VCaP (cell line): ENCODE measurements around the gene TRAF4.

ENCODE experiments used
- H3K27ac ChIP-seq: fragments of 450-650 bp; 2 replicates; pipeline ENCODE4 v1.5.1; 2017
- CTCF ChIP-seq: fragments of 450-650 bp; conservative IDR thresholded peaks from 2 replicates; pipeline ENCODE4 v1.5.1; 2017; ENCODE audit warnings: mild to moderate bottlenecking, moderate library complexity

TRAF4 gene

GRCh38 chr17:28758411-28759121, 14.8 kb downstream of the TRAF4 start:
- TF ChIP-seq CTCF = no peak

GRCh38 chr17:28759256-28759865, 15.6 kb downstream of the TRAF4 start:
- TF ChIP-seq CTCF = no peak
- H3K27ac ChIP-seq = peak overlapping the region; percentile 67

More at GRCh38 chr17:28758411-28759121, 14.8 kb downstream of the TRAF4 start:
- peak overlapping the region; percentile 67 for H3K27ac ChIP-seq

- peak overlapping the region; percentile 67 for H3K27ac ChIP-seq
Measured at GRCh38 chr17:28760601-28761562, 17.1 kb downstream of the TRAF4 start.

GRCh38 chr17:28763137-28763799, 19.5 kb downstream of the TRAF4 start:
- peak overlapping the region; percentile 61 for H3K27ac ChIP-seq
- no peak for TF ChIP-seq CTCF

More at GRCh38 chr17:28760601-28761562, 17.1 kb downstream of the TRAF4 start:
- TF ChIP-seq CTCF = no peak

GRCh38 chr17:28763804-28764266, 20.0 kb downstream of the TRAF4 start:
- peak; percentile 98 for TF ChIP-seq CTCF
- H3K27ac ChIP-seq = peak overlapping the region; percentile 61

- no peak for TF ChIP-seq CTCF
- peak overlapping the region; percentile 61; the same call in 1 of the 2 replicates for H3K27ac ChIP-seq
Measured at GRCh38 chr17:28765038-28765437, 21.2 kb downstream of the TRAF4 start.
